ENCODE measurements around the gene MAOA.
"Not testable (repeated sequence)": the region's sequence is repeated elsewhere in the genome, so short reads cannot be mapped to it uniquely, and the experiment has no call there.

MAOA gene

GRCh38 chrX:43718081-43718480 lies 62.0 kb downstream of the MAOA start:
- DNase-seq (ENCODE audit: low spot score) = peak; percentile 0

GRCh38 chrX:43718546-43718945 lies 62.4 kb downstream of the MAOA start:
- DNase-seq (ENCODE audit: low spot score) = peak; percentile 3

GRCh38 chrX:43718956-43719355 lies 62.9 kb downstream of the MAOA start:
- DNase-seq (ENCODE audit: low spot score) = peak; percentile 21

GRCh38 chrX:43720082-43720481 lies 64.0 kb downstream of the MAOA start:
- DNase-seq (ENCODE audit: low spot score) = peak; percentile 14

- DNase-seq (ENCODE audit: low spot score) = no peak
Observed at GRCh38 chrX:43720961-43721360, 64.9 kb downstream of the MAOA start.

DNA sequence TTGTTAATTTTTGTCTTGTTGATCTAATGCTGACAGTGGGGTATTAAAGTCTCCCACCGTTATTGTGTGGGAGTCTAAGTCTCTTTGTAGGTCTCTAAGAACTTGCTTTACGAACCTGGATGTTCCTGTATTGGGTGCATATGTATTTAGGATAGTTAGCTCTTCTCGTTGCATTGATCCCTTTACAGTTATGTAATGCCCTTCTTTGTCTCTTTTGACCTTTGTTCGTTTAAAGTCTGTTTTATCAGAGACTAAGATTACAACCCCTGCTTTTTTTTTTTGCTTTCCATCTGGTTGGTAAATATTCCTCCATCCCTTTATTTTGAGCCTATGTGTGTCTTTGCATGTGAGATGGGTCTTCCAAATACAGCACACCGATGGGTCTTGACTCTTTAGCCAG lies 69.1 kb downstream of the MAOA start:
- DNase-seq (ENCODE audit: low spot score) = not testable (repeated sequence)

DNA sequence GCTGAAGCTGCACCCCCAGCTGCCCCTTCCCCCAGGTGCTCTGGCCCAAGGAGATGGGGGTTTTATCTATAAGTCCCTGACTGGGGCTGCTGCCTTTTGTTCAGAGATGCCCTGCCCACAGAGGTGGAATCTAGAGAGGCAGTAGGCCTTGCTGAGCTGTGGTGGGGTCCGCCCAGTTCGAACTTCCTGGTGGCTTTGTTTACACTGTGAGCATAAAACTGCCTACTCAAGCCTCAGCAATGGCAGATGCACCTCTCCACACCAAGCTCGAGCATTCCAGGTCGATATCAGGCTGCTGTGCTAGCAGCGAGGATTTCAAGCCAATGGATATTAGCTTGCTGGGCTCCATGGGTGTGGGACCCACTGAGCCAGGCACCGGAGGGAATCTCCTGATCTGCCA lies 71.2 kb downstream of the MAOA start:
- DNase-seq (ENCODE audit: low spot score) = not testable (repeated sequence)

DNA sequence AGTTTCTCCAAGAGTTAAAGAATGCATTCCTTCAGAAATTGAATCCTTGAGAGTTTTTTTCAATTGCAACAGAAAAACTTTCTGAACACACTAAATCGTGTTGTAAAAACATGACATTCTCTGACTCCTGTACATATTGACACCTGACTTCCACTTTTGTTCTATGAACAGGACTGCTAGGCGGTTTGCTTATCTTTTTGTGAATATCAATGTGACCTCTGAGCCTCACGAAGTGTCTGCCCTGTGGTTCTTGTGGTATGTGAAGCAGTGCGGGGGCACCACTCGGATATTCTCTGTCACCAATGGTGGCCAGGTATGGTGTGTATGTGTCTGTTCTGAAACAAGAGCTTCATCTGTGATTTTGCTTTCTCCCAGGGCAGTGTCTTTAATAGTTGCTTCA lies 71.9 kb downstream of the MAOA start:
- no peak for DNase-seq (ENCODE audit: low spot score)

DNA sequence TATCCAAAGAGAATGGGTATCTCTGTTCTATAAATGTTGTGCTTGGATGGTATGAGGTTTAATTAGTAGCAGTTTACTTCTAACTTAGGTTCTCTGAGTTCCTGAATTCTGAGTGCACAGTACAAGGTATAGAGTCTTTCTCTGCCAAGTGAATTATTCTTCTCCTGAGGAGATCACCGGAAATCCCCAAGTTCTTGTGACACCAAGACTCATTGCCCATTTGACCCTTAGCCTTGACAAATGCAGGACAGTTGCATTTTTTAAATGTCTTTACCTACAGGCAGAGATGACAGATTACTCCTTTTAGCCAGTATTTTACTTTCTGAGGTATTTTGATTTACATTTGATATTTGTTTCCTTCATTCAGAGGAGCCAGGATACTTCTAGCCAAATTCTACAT lies 72.9 kb downstream of the MAOA start:
- no peak for DNase-seq (ENCODE audit: low spot score)

- no peak for DNase-seq (ENCODE audit: low spot score)
Observed at GRCh38 chrX:43731086-43731485, 75.0 kb downstream of the MAOA start.

- DNase-seq (ENCODE audit: low spot score) = no peak
Observed at GRCh38 chrX:43733699-43734098, 77.6 kb downstream of the MAOA start.

DNA sequence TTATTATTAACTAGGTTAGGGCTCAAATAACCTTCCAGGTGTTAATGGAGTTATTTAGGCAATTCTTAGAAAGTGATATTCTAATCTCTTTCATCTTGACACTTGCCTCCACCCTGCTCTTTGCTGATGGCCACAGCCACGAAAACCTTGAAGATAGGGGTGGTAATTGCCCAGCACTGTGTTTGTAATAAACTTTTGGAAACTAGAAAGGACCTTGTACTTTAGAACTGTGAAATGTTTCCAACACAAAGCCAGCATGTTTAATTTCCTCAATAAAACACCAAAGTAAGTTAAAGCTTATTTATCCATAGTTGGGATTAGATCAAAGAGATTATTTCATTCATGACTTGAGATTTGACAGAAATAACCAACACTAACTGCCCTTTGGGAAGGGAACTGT lies 78.3 kb downstream of the MAOA start:
- no peak for DNase-seq (ENCODE audit: low spot score)

DNA sequence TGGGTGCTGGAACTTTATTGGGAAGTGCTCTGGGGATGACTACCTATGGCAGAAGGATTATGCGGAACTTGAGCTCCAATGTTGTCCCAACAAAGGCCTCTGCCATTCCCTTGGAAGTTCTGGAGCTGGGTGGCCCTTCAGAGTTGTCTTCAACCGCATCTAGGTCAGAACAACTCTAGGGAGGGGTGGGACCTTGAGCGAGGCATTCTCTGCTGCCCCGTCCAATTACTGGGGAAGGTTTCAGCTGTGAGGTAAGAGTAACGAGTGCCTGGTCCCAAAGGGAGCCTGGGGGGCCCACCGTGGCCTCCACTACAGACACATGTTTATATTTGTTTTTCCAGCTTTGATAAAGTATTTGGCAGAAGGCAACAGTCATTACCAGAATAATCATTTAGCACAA lies 79.4 kb downstream of the MAOA start:
- no peak for DNase-seq (ENCODE audit: low spot score)

- DNase-seq (ENCODE audit: low spot score) = no peak
Observed at GRCh38 chrX:43735957-43736356, 79.9 kb downstream of the MAOA start.

GRCh38 chrX:43741843-43742573 lies 85.9 kb downstream of the MAOA start:
- DNase-seq (ENCODE audit: low spot score) = no peak

- DNase-seq (ENCODE audit: low spot score) = no peak
Observed at GRCh38 chrX:43743100-43743822, 87.2 kb downstream of the MAOA start.

DNA sequence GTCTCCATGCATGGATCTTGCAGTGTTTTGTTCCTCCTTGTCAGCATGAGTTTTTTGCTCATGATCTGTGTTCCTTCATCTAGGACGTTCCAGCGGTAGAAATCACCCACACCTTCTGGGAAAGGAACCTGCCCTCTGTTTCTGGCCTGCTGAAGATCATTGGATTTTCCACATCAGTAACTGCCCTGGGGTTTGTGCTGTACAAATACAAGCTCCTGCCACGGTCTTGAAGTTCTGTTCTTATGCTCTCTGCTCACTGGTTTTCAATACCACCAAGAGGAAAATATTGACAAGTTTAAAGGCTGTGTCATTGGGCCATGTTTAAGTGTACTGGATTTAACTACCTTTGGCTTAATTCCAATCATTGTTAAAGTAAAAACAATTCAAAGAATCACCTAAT lies 88.2 kb downstream of the MAOA start:
- DNase-seq (ENCODE audit: low spot score) = no peak

DNA sequence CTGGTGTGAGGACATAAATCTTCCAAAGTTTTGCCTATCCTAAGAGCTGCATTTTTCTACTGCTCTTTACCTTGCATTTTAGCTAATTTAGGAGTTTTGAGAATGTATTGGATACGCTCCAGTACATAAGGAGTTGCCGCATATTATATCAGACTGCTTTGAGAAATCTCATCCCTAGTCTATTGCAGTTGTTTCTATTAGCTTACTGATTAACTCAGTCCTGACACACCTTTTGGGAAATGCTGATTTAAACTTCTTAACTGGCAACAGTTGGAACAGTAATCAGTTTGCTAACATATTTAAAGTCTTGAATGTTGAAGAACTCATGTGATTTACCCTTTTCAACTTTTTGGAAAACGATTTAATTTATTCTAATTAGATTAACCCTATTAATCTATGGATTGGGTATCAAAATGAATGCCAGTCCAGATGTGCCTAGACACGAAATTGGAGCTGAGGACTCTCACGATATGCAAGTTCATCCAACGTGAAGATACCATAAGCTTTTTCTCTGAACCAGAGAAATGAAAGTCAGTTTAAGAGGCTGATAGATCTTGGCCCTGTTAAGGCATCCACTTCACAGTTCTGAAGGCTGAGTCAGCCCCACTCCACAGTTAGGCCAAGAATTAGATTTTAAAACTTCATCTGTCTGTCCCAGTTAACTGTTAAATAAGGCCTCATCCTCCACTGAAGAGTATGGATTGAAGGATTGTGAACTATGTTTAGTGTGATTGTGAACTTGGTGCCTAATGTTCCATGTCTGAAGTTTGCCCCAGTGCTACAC lies 90.0 kb downstream of the MAOA start:
- DNase-seq (ENCODE audit: low spot score) = no peak

- no peak for DNase-seq (ENCODE audit: low spot score)
Observed at GRCh38 chrX:43747476-43747875, 91.4 kb downstream of the MAOA start.

- peak; percentile 67 for DNase-seq (ENCODE audit: low spot score)
Observed at GRCh38 chrX:43750248-43750676, 94.2 kb downstream of the MAOA start.

DNA sequence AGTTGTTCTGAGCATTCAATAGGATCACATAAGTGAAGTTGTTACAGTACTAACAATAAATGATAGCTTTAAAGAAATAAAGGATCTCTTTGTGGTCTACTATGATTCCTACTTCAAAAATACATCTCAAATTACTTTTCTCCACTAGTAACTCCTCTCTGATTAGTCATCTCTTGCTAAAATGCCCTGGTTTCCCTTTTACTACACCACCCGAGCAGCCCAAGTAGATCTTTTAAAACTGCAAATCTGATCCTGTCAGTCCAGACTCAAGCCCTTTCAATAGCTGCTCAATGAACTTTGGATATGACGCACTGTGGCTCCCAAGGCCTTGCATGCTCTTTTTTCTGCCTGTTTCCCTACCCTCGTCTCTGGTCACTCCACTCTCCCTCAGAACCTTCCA lies 97.5 kb downstream of the MAOA start:
- DNase-seq (ENCODE audit: low spot score) = no peak

DNA sequence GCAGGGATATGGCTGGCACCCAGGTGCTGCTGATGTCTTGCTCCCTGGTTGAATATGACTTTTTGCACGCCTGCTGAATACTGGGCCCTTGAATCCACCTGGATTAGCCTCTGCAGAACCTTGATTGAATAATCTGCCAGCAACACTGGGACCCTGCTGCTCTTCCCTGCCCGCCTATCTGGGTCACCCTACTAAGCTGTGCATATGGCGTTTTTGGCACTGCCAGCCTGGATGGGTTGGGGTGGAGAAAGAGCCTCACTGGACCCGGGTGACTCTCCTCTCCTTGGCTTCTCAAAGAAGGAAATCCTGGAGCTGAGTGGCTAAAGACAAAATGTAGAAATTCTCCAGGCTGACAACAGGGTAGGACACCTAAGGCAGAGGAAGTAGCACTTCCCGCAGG lies 100.0 kb downstream of the MAOA start:
- no peak for DNase-seq (ENCODE audit: low spot score)

GRCh38 chrX:43758044-43758443 lies 101.9 kb downstream of the MAOA start:
- DNase-seq (ENCODE audit: low spot score) = no peak

All from SW480 (cell line).